ENCODE data around the gene GMFB.

DNA sequence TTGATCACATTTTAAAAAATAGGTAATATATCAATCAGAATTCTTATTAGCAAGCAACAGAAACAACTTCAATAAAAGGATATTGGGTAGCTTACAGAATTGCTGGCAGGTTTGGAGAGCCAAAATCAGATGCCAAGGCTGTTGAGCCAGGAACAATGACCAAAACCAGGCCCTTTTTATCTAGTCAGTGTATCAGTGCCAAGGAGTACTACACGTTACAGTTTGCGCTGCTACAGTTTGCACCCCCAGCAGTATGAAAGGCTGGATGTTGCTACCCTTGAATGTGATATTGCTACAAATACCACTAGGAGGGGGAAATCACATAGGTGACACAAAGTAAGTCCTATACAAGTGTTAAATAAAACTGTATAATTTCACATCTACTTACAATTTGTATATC is 40.2 kb upstream of the GMFB start:
- TF ChIP-seq ZNF274 (IDR thresholded peaks at IDR 0.05; ENCODE audit: low read depth, low read length) (no peak), YY1 (IDR thresholded peaks at IDR 0.05; ENCODE audit: insufficient read depth, insufficient read length) (no peak), SUZ12 (IDR thresholded peaks at IDR 0.05; ENCODE audit: extremely low read depth, insufficient read depth, insufficient read length) (no peak)

Data from NT2/D1 (cell line).